HG03521 (cell line): ENCODE data around the gene EXOSC9.

ENCODE experiments used
- ATAC-seq: cut with Tn5 transposase; IDR thresholded peaks from one replicate; pipeline ENCODE4 v1.9.1; 2021; ENCODE audit warnings: mild to moderate bottlenecking, moderate library complexity; ENCODE audit not compliant: unreplicated experiment

The EXOSC9 gene

GRCh38 chr4:121788896-121789295, 12.2 kb upstream of the EXOSC9 start:
- ATAC-seq, result peak; percentile 79

- no peak for ATAC-seq
Observed at GRCh38 chr4:121789455-121789854, 11.7 kb upstream of the EXOSC9 start.

- ATAC-seq, result no peak
Observed at GRCh38 chr4:121789960-121790829, 10.9 kb upstream of the EXOSC9 start.

- no peak for ATAC-seq
Observed at GRCh38 chr4:121790976-121791375, 10.1 kb upstream of the EXOSC9 start.

GRCh38 chr4:121791481-121791880, 9.6 kb upstream of the EXOSC9 start:
- no peak for ATAC-seq

- ATAC-seq, result no peak
Observed at GRCh38 chr4:121792966-121793365, 8.2 kb upstream of the EXOSC9 start.

- no peak for ATAC-seq
Observed at GRCh38 chr4:121794505-121795188, 6.5 kb upstream of the EXOSC9 start.

- ATAC-seq, result no peak
Observed at GRCh38 chr4:121796283-121796682, 4.8 kb upstream of the EXOSC9 start.

GRCh38 chr4:121799208-121799823, 1.8 kb upstream of the EXOSC9 start:
- no peak for ATAC-seq

- ATAC-seq, result no peak
Observed at GRCh38 chr4:121799867-121800501, 1.1 kb upstream of the EXOSC9 start.

- ATAC-seq, result peak; percentile 22
Observed at GRCh38 chr4:121800638-121800960, 524 bp upstream of the EXOSC9 start.

- no peak for ATAC-seq
Observed at GRCh38 chr4:121801715-121802075, 572 bp downstream of the EXOSC9 start.

GRCh38 chr4:121806411-121806810, 5.3 kb downstream of the EXOSC9 start:
- ATAC-seq, result no peak

GRCh38 chr4:121811122-121811521, 10.0 kb downstream of the EXOSC9 start:
- ATAC-seq, result no peak

- no peak for ATAC-seq
Observed at GRCh38 chr4:121814756-121815155, 13.6 kb downstream of the EXOSC9 start.

- no peak for ATAC-seq
Observed at GRCh38 chr4:121817006-121817405, 15.9 kb downstream of the EXOSC9 start.

GRCh38 chr4:121817701-121818100, 16.6 kb downstream of the EXOSC9 start:
- ATAC-seq, result no peak

GRCh38 chr4:121818215-121818614, 17.1 kb downstream of the EXOSC9 start:
- ATAC-seq, result no peak

- ATAC-seq, result no peak
Observed at GRCh38 chr4:121819216-121819965, 18.3 kb downstream of the EXOSC9 start.

- no peak for ATAC-seq
Observed at GRCh38 chr4:121822047-121822446, 20.9 kb downstream of the EXOSC9 start.
